ENCODE data around the gene MDGA2. TPM values are rescaled to one million over a fixed set of nuclear protein-coding genes. Genes with fewer than 3 reads are reported as not detected.
A peak's percentile ranks its signal among the peaks of the same experiment; 100 is the strongest.

MDGA2 gene
- total and polyA plus RNA-seq, 2 of the 8 experiments (the other 6 are each of a cell fraction or from before 2014, with no cell fraction given): 0.11 to 0.69 TPM

- Histone ChIP-seq H2BK5ac (ENCODE audit: low read depth, low read length) (no peak overlapping the region), H3K18ac (ENCODE audit: extremely low read depth, low read length) (no peak overlapping the region), H3K4me3 (ENCODE audit: extremely low read depth in 1 of 4, insufficient read depth in 2 of 4, low read depth in 3 of 4, low read length in 4 of 4) (no peak overlapping the region), H4K20me1 (replicated peaks in 1 of 2; ENCODE audit: control insufficient read depth in 1 of 2, insufficient read depth in 2 of 2, low read length in 2 of 2) (no peaks in the 10 kb centered on the region), H3K4ac (replicated peaks; ENCODE audit: insufficient read length, low read depth, low read length) (no peak overlapping the region), H3K36me3 (ENCODE audit: control insufficient read depth in 2 of 4, insufficient read depth in 4 of 4, low read length in 3 of 4) (no peaks in the 10 kb centered on the region), H3K9ac (replicated peaks in 1 of 4; ENCODE audit: extremely low read depth in 1 of 4, low read depth in 3 of 4, low read length in 3 of 4) (no peak overlapping the region), H2BK20ac (ENCODE audit: low read length) (no peak overlapping the region), H2BK15ac (ENCODE audit: low read length) (no peak overlapping the region), H3K23me2 (ENCODE audit: low read depth, low read length) (no peaks in the 10 kb centered on the region), H3K27me3 (replicated peaks in 1 of 4; ENCODE audit: control insufficient read depth in 3 of 4, extremely low read depth in 1 of 4, insufficient read depth in 3 of 4, low read length in 3 of 4) (no peaks in the 10 kb centered on the region), H3K79me1 (ENCODE audit: low read depth, low read length) (no peaks in the 10 kb centered on the region), H3K23ac (ENCODE audit: insufficient read length) (no peak overlapping the region), H2AK5ac (ENCODE audit: low read depth, low read length) (no peak overlapping the region), H3K14ac (ENCODE audit: insufficient read length) (no peak overlapping the region), H2AFZ (ENCODE audit: low read length) (no peak overlapping the region), H3K4me1 (replicated peaks in 1 of 4; ENCODE audit: control insufficient read depth in 3 of 4, insufficient read depth in 4 of 4, low read length in 3 of 4) (peaks cover 0 to 2% (median 0%) of the 10 kb centered on the region in 4 experiments; a peak in 1 of 7 replicates), H3K4me2 (ENCODE audit: insufficient read depth in 1 of 2, low read depth in 2 of 2, low read length in 2 of 2) (no peak overlapping the region), H3K79me2 (ENCODE audit: control insufficient read depth in 1 of 2, insufficient read depth in 2 of 2, low read length in 2 of 2) (no peaks in the 10 kb centered on the region), H3K9me3 (ENCODE audit: insufficient read depth in 2 of 2, low read depth in 1 of 2, low read length in 1 of 2) (no peaks in the 10 kb centered on the region), H3K27ac (ENCODE audit: low read depth, low read length) (no peak overlapping the region), H3K56ac (replicated peaks; ENCODE audit: insufficient read length, low read depth, low read length) (no peak overlapping the region), H2BK120ac (replicated peaks; ENCODE audit: low read depth, low read length) (no peak overlapping the region), H4K8ac (ENCODE audit: extremely low read depth, insufficient read depth, low read length) (no peak overlapping the region), H2BK12ac (ENCODE audit: low read depth, low read length) (no peak overlapping the region), H4K91ac (replicated peaks; ENCODE audit: insufficient read length, low read length) (no peak overlapping the region), H4K5ac (ENCODE audit: insufficient read length, low read depth, low read length) (no peak overlapping the region)
- peak; percentile 78 for FAIRE-seq
- DNase-seq (ENCODE audit: low read depth in 1 of 2, low spot score in 2 of 2): peak; percentile 54 to 82
- 55% methylated on average over 5 of the region's 5 CpGs; no CpG with 5 or more reads in 1 of the 2 experiments for WGBS, 2 experiments (ENCODE audit: extremely low coverage in 1 of 2, insufficient coverage in 1 of 2, insufficient read length in 1 of 2, insufficient replicate concordance in 2 of 2, low coverage in 1 of 2, low lambda C conversion rate in 2 of 2, missing lambda C conversion rate in 1 of 2)
- CTCF ChIA-PET (ENCODE audit: partially characterized antibody): interaction anchor here (0.6 to 1.7 kb wide), 9 partner anchors 15 to 261 kb away, joined by 3 to 4 read pairs (median 3); no protein-coding TSS in a partner anchor
- POLR2A ChIA-PET (ENCODE audit: partially characterized antibody): no interaction called here
- TF ChIP-seq FOSL1 (IDR thresholded peaks at IDR 0.05; ENCODE audit: insufficient read depth, low read depth, low read length): no peak
- TF ChIP-seq SUZ12 (IDR thresholded peaks at IDR 0.05; ENCODE audit: low read length): no peak
- TF ChIP-seq SIRT6 (IDR thresholded peaks at IDR 0.05; ENCODE audit: low read length): no peak
- TF ChIP-seq CHD2 (IDR thresholded peaks at IDR 0.05; ENCODE audit: low read length): no peak
- no peak for TF ChIP-seq NRF1 (IDR thresholded peaks at IDR 0.05; ENCODE audit: low read depth, low read length)
- peak; percentile 68 to 81 (median 72) for TF ChIP-seq CTCF (IDR thresholded peaks at IDR 0.05; ENCODE audit: control extremely low read depth in 1 of 3, insufficient read depth in 1 of 3, low read depth in 1 of 3, low read length in 3 of 3)
- TF ChIP-seq ZNF274 (IDR thresholded peaks at IDR 0.05; ENCODE audit: borderline replicate concordance, extremely low read depth, low read length): no peak
- TF ChIP-seq JUND (IDR thresholded peaks at IDR 0.05; ENCODE audit: low read length): no peak
- no peak for TF ChIP-seq POLR2A (IDR thresholded peaks at IDR 0.05; ENCODE audit: control extremely low read depth in 1 of 2, low read depth in 2 of 2, low read length in 2 of 2)
- TF ChIP-seq RAD21 (IDR thresholded peaks at IDR 0.05 in 1 of 2, conservative IDR thresholded peaks at IDR 0.05 in 1 of 2; ENCODE audit: low read depth in 2 of 2, low read length in 2 of 2): peak; percentile 75 to 85
- no peak for TF ChIP-seq KDM1A (IDR thresholded peaks at IDR 0.05; ENCODE audit: borderline replicate concordance, low read length)
Measured at GRCh38 chr14:47278233-47278842, 397.1 kb downstream of the MDGA2 start.

All from H1 (cell line).